ENCODE measurements around the gene AFF3. TPM values are rescaled to one million over a fixed set of nuclear protein-coding genes. Genes with fewer than 3 reads are reported as not detected.
A peak's percentile ranks its signal among the peaks of the same experiment; 100 is the strongest.

Gene AFF3
- total and polyA plus RNA-seq, 2 of the 4 experiments (the other 2 are of a cell fraction), result 12.9 to 14.3 TPM

DNA sequence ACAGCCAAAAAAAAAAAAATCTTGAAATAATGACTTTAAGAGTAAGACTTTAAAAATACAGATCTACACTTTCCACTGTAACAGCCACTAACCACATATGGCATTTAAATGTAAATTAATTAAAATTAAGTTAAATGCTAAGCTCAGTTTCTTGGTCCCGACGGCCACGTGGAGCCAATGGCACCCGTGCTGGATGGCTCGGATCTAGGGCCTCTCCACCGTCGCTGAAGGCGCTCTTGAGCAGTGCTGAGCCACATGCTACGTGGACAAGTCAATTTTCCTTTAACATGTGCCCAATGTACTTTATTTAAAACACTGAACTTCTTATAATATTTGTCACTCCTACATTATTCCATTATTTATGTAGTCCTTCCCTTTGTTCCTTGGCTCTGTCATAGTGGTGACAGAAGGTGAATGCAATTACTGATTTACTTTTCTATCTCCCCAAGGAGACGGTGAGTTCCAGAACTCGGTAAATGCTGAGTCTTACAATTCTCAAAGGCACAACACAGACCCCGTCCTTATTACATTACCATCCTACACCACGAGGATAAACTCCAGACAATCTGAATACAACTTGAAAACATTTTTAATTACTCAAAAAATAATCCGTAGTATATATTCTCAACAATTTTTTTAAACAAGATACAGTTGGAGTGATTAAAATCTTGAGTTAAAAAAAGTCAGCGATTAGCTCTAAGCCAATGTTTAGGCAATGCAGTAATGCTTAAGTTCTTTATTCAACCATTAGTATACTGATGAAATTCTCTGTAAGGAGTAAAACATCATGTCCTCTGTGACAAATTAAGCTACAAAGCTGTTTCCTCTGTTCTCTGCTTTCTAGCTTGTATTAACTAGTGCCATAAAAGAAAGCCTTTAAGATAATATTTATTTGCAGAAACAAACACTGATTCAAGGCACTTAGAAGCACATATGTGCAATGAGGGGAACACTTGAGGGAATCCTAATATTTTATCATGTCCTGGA is 95.1 kb downstream of the AFF3 start:
- H3K9me3 ChIP-seq (ENCODE audit: control insufficient read depth, insufficient read depth, low read length), result no peaks in the 10 kb centered on the region
- H2BK15ac ChIP-seq (ENCODE audit: low read depth, low read length), result peak overlapping the region; percentile 23; the same call in 1 of the 3 replicates
- no peak overlapping the region for H3K9ac ChIP-seq (ENCODE audit: low read depth, low read length)
- peaks cover 6% of the 10 kb centered on the region; the same call in 1 of the 2 replicates for H3K9me1 ChIP-seq (ENCODE audit: insufficient read depth, low read length)
- ChIA-PET CTCF (interaction anchor here (1.0 kb wide), 1 partner anchor 9 kb away, joined by 3 read pairs; no protein-coding TSS in a partner anchor), POLR2A (ENCODE audit: unreplicated experiment) (no interaction called here)
- no peaks in the 10 kb centered on the region for H3K27me3 ChIP-seq (ENCODE audit: control insufficient read depth, insufficient read depth, low read length)
- dilution Hi-C loops (cut with HindIII; ENCODE audit: low sequenced_read_pairs, unreplicated experiment) (no loop called here), intact Hi-C loops (cut with micrococcal nuclease) (no loop called here), in situ Hi-C loops (cut with MboI; ENCODE audit: low sequenced_read_pairs) (no loop called here)
- no TSS peak for BruUV-seq (replicated peaks)
- H3K4me3 ChIP-seq (ENCODE audit: insufficient read depth, low read depth, low read length), result no peak overlapping the region
- DNase-seq (peak; percentile 32), ATAC-seq (ENCODE audit: low read depth) (peak; percentile 46)
- peak overlapping the region; percentile 76; the same call in 1 of the 2 replicates for H2BK120ac ChIP-seq (ENCODE audit: low read depth, low read length)
- H3K4me2 ChIP-seq (ENCODE audit: low read depth, low read length), result peak overlapping the region; percentile 71; the same call in 1 of the 2 replicates
- peak overlapping the region; percentile 71; the same call in 1 of the 2 replicates for H3K14ac ChIP-seq (replicated peaks; ENCODE audit: low read depth, low read length)
- H3K4ac ChIP-seq (ENCODE audit: low read depth, low read length), result peak overlapping the region; percentile 77
- H2BK5ac ChIP-seq (ENCODE audit: low read depth, low read length, poor library complexity, severe bottlenecking), result no peak overlapping the region
- H3K36me3 ChIP-seq (ENCODE audit: control insufficient read depth, insufficient read depth, low read length), result peaks cover 17% of the 10 kb centered on the region
- H3K27ac ChIP-seq (ENCODE audit: insufficient read depth, low read length), result peak overlapping the region; percentile 48; the same call in 1 of the 2 replicates
- H2AFZ ChIP-seq (replicated peaks; ENCODE audit: low read length, poor library complexity), result no peak overlapping the region
- H4K20me1 ChIP-seq (ENCODE audit: insufficient read depth, low read length), result no peaks in the 10 kb centered on the region
- peak overlapping the region in 1 of 2 experiments; percentile 24; a peak in 1 of 4 replicates for H4K8ac ChIP-seq (ENCODE audit: low read depth in 2 of 2, low read length in 2 of 2)
- H3K23ac ChIP-seq (ENCODE audit: low read depth, low read length), result peak overlapping the region; percentile 36; the same call in 1 of the 2 replicates
- no CpG with 5 or more reads among the region's 15 CpGs for WGBS, 2 experiments (ENCODE audit: extremely low coverage in 2 of 2, insufficient read length in 1 of 2)
- 0 out of 2 replicates have a peak overlapping the region, but pooled peaks have one; percentile 18 for H2BK20ac ChIP-seq (ENCODE audit: low read depth, low read length)
- peaks cover 24 to 47% of the 10 kb centered on the region in 2 experiments for H3K79me1 ChIP-seq (ENCODE audit: low read depth in 1 of 2, low read length in 2 of 2)
- peak overlapping the region; percentile 57 for H3K18ac ChIP-seq (ENCODE audit: low read depth, low read length)
- peak overlapping the region; percentile 80; the same call in 1 of the 2 replicates for H2AK5ac ChIP-seq (ENCODE audit: low read depth, low read length)
- no peak overlapping the region for H2AK9ac ChIP-seq (replicated peaks; ENCODE audit: low read depth, low read length, poor library complexity)
- TF ChIP-seq MAFK (IDR thresholded peaks at IDR 0.05; ENCODE audit: low read depth, low read length) (peak; percentile 21; the same call in 1 of the 2 replicates), NFE2L2 (IDR thresholded peaks at IDR 0.05; ENCODE audit: low read depth, low read length) (no peak), USF2 (IDR thresholded peaks at IDR 0.05; ENCODE audit: low read depth, low read length) (no peak), FOS (IDR thresholded peaks at IDR 0.05; ENCODE audit: low read depth, low read length) (no peak)
- no peak overlapping the region; the same call in 1 of the 2 replicates for H4K91ac ChIP-seq (ENCODE audit: insufficient read depth, low read depth, low read length)
- no peak overlapping the region; the same call in none of the 2 replicates for H4K5ac ChIP-seq (ENCODE audit: low read depth, low read length)
- peaks cover 2% of the 10 kb centered on the region for H3K4me1 ChIP-seq (ENCODE audit: control insufficient read depth, insufficient read depth, low read length)
- H3K56ac ChIP-seq (ENCODE audit: extremely low read depth, insufficient read depth, low read length), result no peak overlapping the region; the same call in 1 of the 2 replicates

Measured in IMR-90 (cell line).